Thyroid gland (tissue), 4 donors: ENCODE measurements around the gene GPR15.

Experiments used
- POLR2A ChIP-seq, 2 donors: fragments of 450-650 bp; IDR thresholded peaks; one replicate each; pipeline ENCODE4 v1.6.1; 2017; ENCODE audit warnings: antibody characterized with exemption in 2 of 2, mild to moderate bottlenecking in 2 of 2, moderate library complexity in 1 of 2
- TF ChIP-seq, protein P1 (sequence below), 6 experiments: fragments of 200-600 bp in 3 of 6; fragments of 450-650 bp in 3 of 6; sonication (generic) in 3 of 6; IDR thresholded peaks; one replicate each; pipeline ENCODE4 v1.5.1; 2016 to 2019; ENCODE audit warnings: antibody characterized with exemption in 6 of 6, mild to moderate bottlenecking in 2 of 6, inconsistent platforms in 1 of 6, moderate library complexity in 1 of 6

DNA sequence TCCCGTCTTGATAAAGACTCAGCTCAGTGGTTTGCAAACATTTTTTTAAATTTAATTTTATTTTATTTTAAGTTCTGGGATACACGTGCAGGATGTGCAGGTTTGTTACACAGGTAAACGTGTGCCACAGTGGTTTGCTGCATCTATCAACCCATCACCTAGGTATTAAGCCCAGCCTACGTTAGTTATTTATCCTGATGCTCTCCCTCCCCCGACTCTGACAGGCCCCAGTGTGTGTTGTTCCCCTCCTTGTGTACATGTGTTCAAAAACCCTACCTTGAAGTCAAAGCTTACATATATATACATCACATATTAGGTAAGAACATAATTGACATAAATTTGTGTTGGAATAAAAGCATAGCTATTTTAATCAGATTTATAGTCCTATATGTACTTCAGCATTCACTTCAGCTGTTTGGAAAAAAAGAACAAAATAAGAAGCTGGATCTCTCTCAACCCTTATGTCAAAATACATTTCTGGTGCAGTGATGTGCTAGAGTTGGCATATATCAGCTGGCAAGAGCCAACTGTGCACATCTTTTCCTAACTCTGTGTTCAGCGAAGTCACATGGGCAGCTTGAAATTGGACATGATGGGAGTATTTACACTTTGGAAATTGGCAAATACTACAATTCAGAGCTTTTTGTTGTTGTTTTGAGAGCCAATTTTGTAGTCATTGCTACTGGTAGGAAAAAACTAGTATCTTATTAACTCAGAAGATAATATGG lies 26.5 kb downstream of the GPR15 start:
- TF ChIP-seq, protein P1, sequence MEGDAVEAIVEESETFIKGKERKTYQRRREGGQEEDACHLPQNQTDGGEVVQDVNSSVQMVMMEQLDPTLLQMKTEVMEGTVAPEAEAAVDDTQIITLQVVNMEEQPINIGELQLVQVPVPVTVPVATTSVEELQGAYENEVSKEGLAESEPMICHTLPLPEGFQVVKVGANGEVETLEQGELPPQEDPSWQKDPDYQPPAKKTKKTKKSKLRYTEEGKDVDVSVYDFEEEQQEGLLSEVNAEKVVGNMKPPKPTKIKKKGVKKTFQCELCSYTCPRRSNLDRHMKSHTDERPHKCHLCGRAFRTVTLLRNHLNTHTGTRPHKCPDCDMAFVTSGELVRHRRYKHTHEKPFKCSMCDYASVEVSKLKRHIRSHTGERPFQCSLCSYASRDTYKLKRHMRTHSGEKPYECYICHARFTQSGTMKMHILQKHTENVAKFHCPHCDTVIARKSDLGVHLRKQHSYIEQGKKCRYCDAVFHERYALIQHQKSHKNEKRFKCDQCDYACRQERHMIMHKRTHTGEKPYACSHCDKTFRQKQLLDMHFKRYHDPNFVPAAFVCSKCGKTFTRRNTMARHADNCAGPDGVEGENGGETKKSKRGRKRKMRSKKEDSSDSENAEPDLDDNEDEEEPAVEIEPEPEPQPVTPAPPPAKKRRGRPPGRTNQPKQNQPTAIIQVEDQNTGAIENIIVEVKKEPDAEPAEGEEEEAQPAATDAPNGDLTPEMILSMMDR (IDR thresholded peaks at IDR 0.05), result no peak
- no peak for TF ChIP-seq POLR2A (IDR thresholded peaks at IDR 0.05)
